Psoas muscle (tissue), 8 donors: Measurements from ENCODE around the gene TSC22D2. TPM values are rescaled to one million over a fixed set of nuclear protein-coding genes. Genes with fewer than 3 reads are reported as not detected.

ENCODE experiments used
- ATAC-seq, 4 donors: fragments of 200-7000 bp; cut with Tn5 transposase; one replicate each; pipeline ENCODE4 v1.9.1; 2020; ENCODE audit warnings: moderate library complexity in 3 of 4, mild to moderate bottlenecking in 2 of 4
- DNase-seq, 2 donors: peaks; one replicate each; pipeline ENCODE4 v3.0.0-alpha.2; 2020
- H3K27ac ChIP-seq: fragments of 200-600 bp; one replicate; pipeline ENCODE4 v1.8.0; 2022
- H3K27me3 ChIP-seq, 3 donors: fragments of 200-600 bp in 1 of 3; one replicate each; pipeline versions ENCODE4 v1.6.1 to v1.8.0; 2013 to 2022; ENCODE audit warnings: low read length in 2 of 3, mild to moderate bottlenecking in 2 of 3, moderate library complexity in 1 of 3; ENCODE audit not compliant: insufficient read depth in 3 of 3
- H3K36me3 ChIP-seq, 2 donors: fragments of 200-600 bp in 1 of 2; one replicate each; pipeline versions ENCODE4 v1.6.1 to v1.8.0; 2013 to 2022; ENCODE audit warnings: low read depth in 1 of 2, mild to moderate bottlenecking in 1 of 2, moderate library complexity in 1 of 2; ENCODE audit not compliant: insufficient read depth in 1 of 2
- H3K4me1 ChIP-seq: fragments of 200-600 bp; one replicate; pipeline ENCODE4 v1.8.0; 2022
- H3K4me3 ChIP-seq: fragments of 200-600 bp; one replicate; pipeline ENCODE4 v1.8.0; 2022; ENCODE audit warnings: mild to moderate bottlenecking
- H3K9me3 ChIP-seq: fragments of 200-600 bp; one replicate; pipeline ENCODE4 v1.8.0; 2022
- CTCF ChIP-seq: fragments of 200-600 bp; IDR thresholded peaks from one replicate; pipeline ENCODE4 v1.8.0; 2022; ENCODE audit warnings: antibody characterized with exemption
- WGBS, 3 donors: extraction: QIAGEN DNeasy Blood & Tissue Kit; methylation state at CpG; one replicate each; pipeline versions ENCODE4 v1.1.6 to v1.1.7; 2013; 5-methylcytosine and 5-hydroxymethylcytosine counted together
- intact Hi-C, 2 donors: fragments of 100-400 bp; cut with DNase I; formaldehyde crosslinking; loops; one replicate each; pipeline versions ENCODE4 v1.11.0 to v1.14.2; 2022
- polyA plus RNA-seq, 3 donors: library from polyadenylated mRNA; stranded (reverse); fragments of 200-250 nt; gene quantifications; one replicate each; pipeline ENCODE4 v1.2.3, GENCODE V29; 2013
- total RNA-seq, 4 donors: library from RNA; stranded (reverse); fragmentation: NEBNext Ultra II Directional in 2 of 4; extraction: Animal tissue kit (Norgen Biotek cat#: 25700) in 2 of 4; gene quantifications; one replicate each; pipeline versions ENCODE4 v1.2.1 to v1.2.4, GENCODE V29; 2021 to 2023
- donor health status: healthy with polysubstance abuse.
- donor health status: DM: no; HTN: no; CAD: no; lungs with moderate emphysema.
- donor health status: Bipolar disorder and iron deficiency.
- donor health status: healthy.
- donor health status: DM: yes; HTN: yes; CAD: no.
- donor health status: DM: no; HTN: no; CAD: no.
- donor health status: DM: no; HTN: no; CAD: no.
- donor health status: DM: yes; HTN: yes; CAD: no.

Gene TSC22D2
- total and polyA plus RNA-seq, 7 donors, result 10.4 to 63.6 (median 29.7) TPM

- Histone ChIP-seq H3K27ac (no peak overlapping the region), H3K27me3 (no peaks in the 10 kb centered on the region), H3K9me3 (no peaks in the 10 kb centered on the region), H3K36me3 (peaks cover 0 to 6% of the 10 kb centered on the region in 2 donors), H3K4me3 (no peak overlapping the region), H3K4me1 (peaks cover 38% of the 10 kb centered on the region)
- DNase-seq (no peak), ATAC-seq (no peak)
- whole genome bisulfite sequencing, 3 donors, result 69 to 76% (median 69%) methylated on average over 4 of the region's 4 CpGs
- intact Hi-C loops, result no loop called here
- no peak for TF ChIP-seq CTCF
These were observed 15.7 kb downstream of the TSC22D2 start for GRCh38 chr3:150423761-150424160.

- TF ChIP-seq CTCF, result no peak
- Histone ChIP-seq H3K4me1 (peaks cover 36% of the 10 kb centered on the region), H3K9me3 (no peaks in the 10 kb centered on the region), H3K27ac (no peak overlapping the region), H3K4me3 (no peak overlapping the region), H3K36me3 (peaks cover 0 to 6% of the 10 kb centered on the region in 2 donors), H3K27me3 (no peaks in the 10 kb centered on the region)
- 96 to 98% (median 97%) methylated on average over 3 of the region's 3 CpGs for WGBS, 3 donors
- no peak for DNase-seq
- intact Hi-C loops, result no loop called here
- no peak for ATAC-seq
These were observed 18.2 kb downstream of the TSC22D2 start for GRCh38 chr3:150426292-150426691.

- Histone ChIP-seq H3K9me3 (no peaks in the 10 kb centered on the region), H3K27ac (no peak overlapping the region), H3K4me3 (no peak overlapping the region), H3K4me1 (peaks cover 30% of the 10 kb centered on the region), H3K27me3 (no peaks in the 10 kb centered on the region), H3K36me3 (no peaks in the 10 kb centered on the region)
- no peak for ATAC-seq
- DNase-seq, result no peak
- WGBS, 3 donors, result 78 to 81% (median 79%) methylated on average over 1 of the region's 1 CpG
- intact Hi-C loops, result no loop called here
- no peak for TF ChIP-seq CTCF
These were observed 20.5 kb downstream of the TSC22D2 start for GRCh38 chr3:150428562-150428961.

- Histone ChIP-seq H3K4me1 (peaks cover 39% of the 10 kb centered on the region), H3K9me3 (no peaks in the 10 kb centered on the region), H3K4me3 (no peak overlapping the region), H3K27me3 (no peaks in the 10 kb centered on the region), H3K27ac (no peak overlapping the region), H3K36me3 (no peaks in the 10 kb centered on the region)
- no peak for DNase-seq
- no peak for ATAC-seq
- intact Hi-C loops, result no loop called here
- WGBS, 3 donors, result 38 to 55% (median 45%) methylated on average over 2 of the region's 2 CpGs
- no peak for TF ChIP-seq CTCF
These were observed 21.9 kb downstream of the TSC22D2 start for GRCh38 chr3:150429767-150430671.
